ENCODE data around the gene ABHD14A.

DNA sequence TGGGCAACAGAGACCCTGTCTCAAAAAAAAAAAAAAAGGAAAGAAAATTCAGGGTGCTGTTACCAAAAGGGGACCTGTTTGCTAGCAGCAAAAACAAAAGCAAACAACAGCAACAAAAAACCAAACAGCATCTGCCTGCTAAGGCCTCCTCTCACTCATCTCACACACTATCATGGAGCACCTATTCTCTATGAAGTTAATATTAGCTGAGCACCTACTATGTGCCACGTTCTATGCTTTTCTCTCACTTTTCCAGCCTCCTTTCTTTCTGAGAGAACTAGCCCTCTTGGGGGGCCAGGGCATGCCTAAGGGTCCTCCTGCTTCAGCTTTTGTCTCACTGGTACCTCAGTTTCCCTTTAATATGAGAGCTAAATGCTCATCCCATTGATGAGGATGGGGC, 20.2 kb upstream of the ABHD14A start:
- TF ChIP-seq POLR2A (IDR thresholded peaks at IDR 0.05; ENCODE audit: insufficient read depth in 1 of 2, low read depth in 2 of 2, low read length in 2 of 2) (no peak), RFXANK (CRISPR knock-in tag; IDR thresholded peaks at IDR 0.05) (no peak), ETV6 (CRISPR knock-in tag; conservative IDR thresholded peaks at IDR 0.05) (no peak), DR1 (CRISPR knock-in tag; IDR thresholded peaks at IDR 0.05) (no peak), YY1 (IDR thresholded peaks at IDR 0.05; ENCODE audit: insufficient read depth, insufficient replicate concordance, low read depth, low read length) (no peak), ZNF564 (CRISPR knock-in tag; IDR thresholded peaks at IDR 0.05) (no peak), NCOA2 (CRISPR knock-in tag; IDR thresholded peaks at IDR 0.05) (no peak), CCDC6 (CRISPR knock-in tag; IDR thresholded peaks at IDR 0.05) (no peak), ZNF569 (CRISPR knock-in tag; IDR thresholded peaks at IDR 0.05; ENCODE audit: borderline replicate concordance) (no peak), SIN3A (IDR thresholded peaks at IDR 0.05; ENCODE audit: borderline replicate concordance, low read depth, low read length) (no peak), FOXK2 (IDR thresholded peaks at IDR 0.05) (no peak)
- TF ChIP-seq, protein P1, sequence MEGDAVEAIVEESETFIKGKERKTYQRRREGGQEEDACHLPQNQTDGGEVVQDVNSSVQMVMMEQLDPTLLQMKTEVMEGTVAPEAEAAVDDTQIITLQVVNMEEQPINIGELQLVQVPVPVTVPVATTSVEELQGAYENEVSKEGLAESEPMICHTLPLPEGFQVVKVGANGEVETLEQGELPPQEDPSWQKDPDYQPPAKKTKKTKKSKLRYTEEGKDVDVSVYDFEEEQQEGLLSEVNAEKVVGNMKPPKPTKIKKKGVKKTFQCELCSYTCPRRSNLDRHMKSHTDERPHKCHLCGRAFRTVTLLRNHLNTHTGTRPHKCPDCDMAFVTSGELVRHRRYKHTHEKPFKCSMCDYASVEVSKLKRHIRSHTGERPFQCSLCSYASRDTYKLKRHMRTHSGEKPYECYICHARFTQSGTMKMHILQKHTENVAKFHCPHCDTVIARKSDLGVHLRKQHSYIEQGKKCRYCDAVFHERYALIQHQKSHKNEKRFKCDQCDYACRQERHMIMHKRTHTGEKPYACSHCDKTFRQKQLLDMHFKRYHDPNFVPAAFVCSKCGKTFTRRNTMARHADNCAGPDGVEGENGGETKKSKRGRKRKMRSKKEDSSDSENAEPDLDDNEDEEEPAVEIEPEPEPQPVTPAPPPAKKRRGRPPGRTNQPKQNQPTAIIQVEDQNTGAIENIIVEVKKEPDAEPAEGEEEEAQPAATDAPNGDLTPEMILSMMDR (CRISPR knock-in tag; IDR thresholded peaks at IDR 0.05) = no peak
- TF ChIP-seq, protein P2, sequence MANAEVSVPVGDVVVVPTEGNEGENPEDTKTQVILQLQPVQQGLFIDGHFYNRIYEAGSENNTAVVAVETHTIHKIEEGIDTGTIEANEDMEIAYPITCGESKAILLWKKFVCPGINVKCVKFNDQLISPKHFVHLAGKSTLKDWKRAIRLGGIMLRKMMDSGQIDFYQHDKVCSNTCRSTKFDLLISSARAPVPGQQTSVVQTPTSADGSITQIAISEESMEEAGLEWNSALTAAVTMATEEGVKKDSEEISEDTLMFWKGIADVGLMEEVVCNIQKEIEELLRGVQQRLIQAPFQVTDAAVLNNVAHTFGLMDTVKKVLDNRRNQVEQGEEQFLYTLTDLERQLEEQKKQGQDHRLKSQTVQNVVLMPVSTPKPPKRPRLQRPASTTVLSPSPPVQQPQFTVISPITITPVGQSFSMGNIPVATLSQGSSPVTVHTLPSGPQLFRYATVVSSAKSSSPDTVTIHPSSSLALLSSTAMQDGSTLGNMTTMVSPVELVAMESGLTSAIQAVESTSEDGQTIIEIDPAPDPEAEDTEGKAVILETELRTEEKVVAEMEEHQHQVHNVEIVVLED (CRISPR knock-in tag; IDR thresholded peaks at IDR 0.05; ENCODE audit: borderline replicate concordance) = no peak

Measured in HepG2 (cell line).